Trophoblast cell (in vitro differentiated cells and primary cell): ENCODE measurements around the gene MST1.

Experiments
- DNase-seq, 2 donors: peaks; one replicate each; pipeline ENCODE4 v3.0.0-alpha.2; 2016
- H2AFZ ChIP-seq: 2 replicates; pipeline ENCODE4 v1.6.1; 2013; ENCODE audit warnings: low read length, moderate library complexity, mild to moderate bottlenecking; ENCODE audit not compliant: insufficient read depth, poor library complexity
- H2AK5ac ChIP-seq: 2 replicates; pipeline ENCODE4 v1.6.1; 2013; ENCODE audit warnings: mild to moderate bottlenecking, low read length
- H2BK120ac ChIP-seq: 2 replicates; pipeline ENCODE4 v1.6.1; 2013; ENCODE audit warnings: low read length, mild to moderate bottlenecking, moderate library complexity; ENCODE audit not compliant: insufficient read depth, poor library complexity
- H2BK12ac ChIP-seq: 2 replicates; pipeline ENCODE4 v1.6.1; 2013; ENCODE audit warnings: mild to moderate bottlenecking, low read length, moderate library complexity
- H2BK5ac ChIP-seq: 2 replicates; pipeline ENCODE4 v1.6.1; 2013; ENCODE audit warnings: low read length, low read depth, moderate library complexity, mild to moderate bottlenecking; ENCODE audit not compliant: poor library complexity
- H3K14ac ChIP-seq: 2 replicates; pipeline ENCODE4 v1.6.1; 2013; ENCODE audit warnings: mild to moderate bottlenecking, low read length
- H3K18ac ChIP-seq: 2 replicates; pipeline ENCODE4 v1.6.1; 2013; ENCODE audit warnings: mild to moderate bottlenecking, low read length
- H3K23ac ChIP-seq: 2 replicates; pipeline ENCODE4 v1.6.1; 2013; ENCODE audit warnings: low read length
- H3K27ac ChIP-seq: 2 replicates; pipeline ENCODE4 v1.5.1; 2013; ENCODE audit warnings: low read depth, mild to moderate bottlenecking, inconsistent platforms, low read length, moderate library complexity
- H3K27me3 ChIP-seq: 2 replicates; pipeline ENCODE4 v1.6.1; 2013; ENCODE audit warnings: inconsistent platforms, mild to moderate bottlenecking, low read length, moderate library complexity; ENCODE audit not compliant: insufficient read depth
- H3K36me3 ChIP-seq, 2 experiments: 1 replicate in 1 of 2; 2 replicates in 1 of 2; pipeline ENCODE4 v1.6.1; 2013; ENCODE audit warnings: low read length in 2 of 2, mild to moderate bottlenecking in 2 of 2, moderate library complexity in 1 of 2; ENCODE audit not compliant: insufficient read depth in 2 of 2, control insufficient read depth in 1 of 2
- H3K4ac ChIP-seq: 2 replicates; pipeline ENCODE4 v1.6.1; 2013; ENCODE audit warnings: low read depth, mild to moderate bottlenecking, low read length, moderate library complexity
- H3K4me1 ChIP-seq, 2 experiments: 1 replicate in 1 of 2; 2 replicates in 1 of 2; pipeline ENCODE4 v1.6.1; 2013; ENCODE audit warnings: low read length in 2 of 2, mild to moderate bottlenecking in 2 of 2, moderate library complexity in 1 of 2; ENCODE audit not compliant: insufficient read depth in 2 of 2, control insufficient read depth in 1 of 2
- H3K4me2 ChIP-seq: 2 replicates; pipeline ENCODE4 v1.6.1; 2013; ENCODE audit warnings: inconsistent platforms, mild to moderate bottlenecking, low read length, moderate library complexity
- H3K4me3 ChIP-seq: 2 replicates; pipeline ENCODE4 v1.5.1; 2013; ENCODE audit warnings: mild to moderate bottlenecking, low read depth, low read length, inconsistent platforms
- H3K79me1 ChIP-seq: one replicate; pipeline ENCODE4 v1.6.1; 2013; ENCODE audit warnings: low read length
- H3K79me2 ChIP-seq: 2 replicates; pipeline ENCODE4 v1.6.1; 2013; ENCODE audit warnings: low read length, mild to moderate bottlenecking; ENCODE audit not compliant: control insufficient read depth, insufficient read depth, poor library complexity
- H3K9ac ChIP-seq: 2 replicates; pipeline ENCODE4 v1.6.1; 2013; ENCODE audit warnings: mild to moderate bottlenecking, low read length
- H3K9me3 ChIP-seq: 2 replicates; pipeline ENCODE4 v1.6.1; 2013; ENCODE audit warnings: low read depth, mild to moderate bottlenecking, control low read depth, inconsistent platforms, low read length; ENCODE audit not compliant: insufficient read depth
- H4K12ac ChIP-seq: 2 replicates; pipeline ENCODE4 v1.6.1; 2013; ENCODE audit warnings: low read depth, mild to moderate bottlenecking, low read length, moderate library complexity
- H4K8ac ChIP-seq: 2 replicates; pipeline ENCODE4 v1.6.1; 2013; ENCODE audit warnings: low read depth, mild to moderate bottlenecking, low read length, moderate library complexity
- H4K91ac ChIP-seq: one replicate; pipeline ENCODE4 v1.6.1; 2013; ENCODE audit warnings: low read depth, mild to moderate bottlenecking, low read length, moderate library complexity
- WGBS: extraction: QIAGEN DNeasy Blood & Tissue Kit; methylation state at CpG from one replicate; pipeline ENCODE4 v1.1.7; 2013; ENCODE audit warnings: missing lambda C conversion rate; ENCODE audit not compliant: insufficient read length, insufficient coverage; ENCODE audit errors: extremely low coverage; 5-methylcytosine and 5-hydroxymethylcytosine counted together

Gene MST1

GRCh38 chr3:49664300-49664699 is 25.0 kb downstream of the MST1 start:
- H3K79me1 ChIP-seq, result peaks cover 3% of the 10 kb centered on the region
- no peak overlapping the region for H4K91ac ChIP-seq

DNA sequence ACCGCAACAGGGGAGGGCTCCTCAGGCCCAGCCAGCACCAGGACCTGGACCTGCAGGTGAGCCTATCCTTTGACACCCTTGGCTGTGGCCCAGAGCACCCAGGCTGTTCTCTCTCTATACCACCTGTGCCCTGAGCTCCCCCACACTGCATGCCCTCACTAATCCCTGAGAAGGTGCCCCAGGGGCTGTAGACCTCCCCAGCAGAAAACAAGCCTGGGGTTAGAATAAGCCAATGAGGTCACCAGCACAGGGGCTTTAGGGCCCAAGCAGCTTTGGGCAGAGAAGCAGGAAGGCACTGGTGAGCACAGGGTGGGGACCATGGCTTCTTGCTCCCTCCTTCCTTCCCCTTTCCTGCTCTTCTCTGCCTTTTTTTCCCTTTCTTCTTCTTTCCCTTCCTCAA is 25.4 kb downstream of the MST1 start:
- no CpG with 5 or more reads among the region's 1 CpG for WGBS
- no peaks in the 10 kb centered on the region for H3K79me2 ChIP-seq

More at GRCh38 chr3:49664300-49664699, 25.0 kb downstream of the MST1 start:
- H3K27ac ChIP-seq, result no peak overlapping the region
- H3K23ac ChIP-seq, result no peak overlapping the region
- no peak overlapping the region for H2BK12ac ChIP-seq
- WGBS, result no CpG with 5 or more reads among the region's 11 CpGs
- no peak overlapping the region for H3K4me3 ChIP-seq
- no peak overlapping the region for H3K9ac ChIP-seq
- H4K8ac ChIP-seq, result no peak overlapping the region
- H3K14ac ChIP-seq, result no peak overlapping the region
- H3K79me2 ChIP-seq, result no peaks in the 10 kb centered on the region
- no peak overlapping the region for H2AK5ac ChIP-seq
- H3K27me3 ChIP-seq, result no peaks in the 10 kb centered on the region
- no peaks in the 10 kb centered on the region for H3K36me3 ChIP-seq
- H3K18ac ChIP-seq, result no peak overlapping the region
- H2BK120ac ChIP-seq, result no peak overlapping the region
- H2BK5ac ChIP-seq, result no peak overlapping the region
- H3K9me3 ChIP-seq, result peaks cover 3% of the 10 kb centered on the region
- no peak for DNase-seq
- no peak overlapping the region for H2AFZ ChIP-seq
- H3K4ac ChIP-seq, result no peak overlapping the region
- H4K12ac ChIP-seq, result no peak overlapping the region
- H3K4me1 ChIP-seq, result peaks cover 9 to 10% of the 10 kb centered on the region in 2 experiments
- no peak overlapping the region for H3K4me2 ChIP-seq

GRCh38 chr3:49662720-49663413 is 26.4 kb downstream of the MST1 start:
- no peak overlapping the region for H3K4ac ChIP-seq
- H4K8ac ChIP-seq, result no peak overlapping the region
- H3K4me1 ChIP-seq, result no peaks in the 10 kb centered on the region
- H3K36me3 ChIP-seq, result no peaks in the 10 kb centered on the region
- no peak overlapping the region for H3K9ac ChIP-seq
- H2BK12ac ChIP-seq, result no peak overlapping the region
- H3K4me3 ChIP-seq, result no peak overlapping the region
- no peak for DNase-seq
- no peaks in the 10 kb centered on the region for H3K79me2 ChIP-seq
- H3K14ac ChIP-seq, result no peak overlapping the region
- H2BK5ac ChIP-seq, result no peak overlapping the region
- H3K18ac ChIP-seq, result no peak overlapping the region
- no peak overlapping the region for H3K27ac ChIP-seq
- no peak overlapping the region for H3K4me2 ChIP-seq
- H3K23ac ChIP-seq, result no peak overlapping the region
- H3K27me3 ChIP-seq, result no peaks in the 10 kb centered on the region
- peaks cover 3% of the 10 kb centered on the region for H3K9me3 ChIP-seq
- no peak overlapping the region for H2BK120ac ChIP-seq
- no peak overlapping the region for H4K91ac ChIP-seq
- no peak overlapping the region for H2AFZ ChIP-seq
- no peaks in the 10 kb centered on the region for H3K79me1 ChIP-seq
- no CpG with 5 or more reads among the region's 34 CpGs for WGBS
- H2AK5ac ChIP-seq, result no peak overlapping the region
- H4K12ac ChIP-seq, result no peak overlapping the region

More for the DNA sequence above, 25.4 kb downstream of the MST1 start:
- Histone ChIP-seq H2BK120ac (no peak overlapping the region), H4K12ac (no peak overlapping the region), H2BK12ac (no peak overlapping the region), H3K14ac (no peak overlapping the region), H2AFZ (no peak overlapping the region), H3K36me3 (no peaks in the 10 kb centered on the region), H3K27ac (no peak overlapping the region), H3K4me3 (no peak overlapping the region), H4K8ac (no peak overlapping the region), H3K18ac (no peak overlapping the region), H3K23ac (no peak overlapping the region), H3K79me1 (peaks cover 3% of the 10 kb centered on the region), H2BK5ac (no peak overlapping the region), H3K4me2 (no peak overlapping the region), H3K4ac (no peak overlapping the region), H3K9ac (no peak overlapping the region), H4K91ac (no peak overlapping the region), H3K9me3 (peaks cover 3% of the 10 kb centered on the region), H3K4me1 (peaks cover 4 to 6% of the 10 kb centered on the region in 2 experiments), H2AK5ac (no peak overlapping the region), H3K27me3 (no peaks in the 10 kb centered on the region)
- no peak for DNase-seq

DNA sequence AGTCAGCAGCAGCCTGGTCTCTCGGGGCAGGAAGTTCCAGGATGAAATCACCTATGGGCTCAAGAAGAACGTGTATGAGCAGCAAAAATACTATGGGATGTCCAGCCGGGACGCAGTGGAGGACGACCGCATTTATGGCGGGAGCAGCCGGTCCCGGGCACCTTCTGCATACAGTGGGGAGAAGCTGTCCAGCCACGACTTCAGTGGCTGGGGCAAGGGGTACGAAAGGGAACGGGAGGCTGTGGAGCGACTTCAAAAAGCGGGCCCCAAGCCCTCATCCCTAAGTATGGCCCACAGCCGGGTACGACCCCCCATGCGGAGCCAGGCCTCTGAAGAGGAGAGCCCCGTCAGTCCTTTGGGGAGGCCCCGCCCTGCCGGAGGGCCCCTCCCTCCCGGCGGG is 27.3 kb downstream of the MST1 start:
- Histone ChIP-seq H3K18ac (no peak overlapping the region), H3K9ac (no peak overlapping the region), H2BK5ac (no peak overlapping the region), H3K36me3 (no peaks in the 10 kb centered on the region), H3K23ac (no peak overlapping the region), H2BK120ac (no peak overlapping the region), H3K9me3 (peaks cover 3% of the 10 kb centered on the region), H4K12ac (no peak overlapping the region), H2AK5ac (no peak overlapping the region), H3K79me1 (no peaks in the 10 kb centered on the region), H3K27me3 (no peaks in the 10 kb centered on the region), H4K91ac (no peak overlapping the region), H3K4ac (no peak overlapping the region), H3K4me3 (no peak overlapping the region), H4K8ac (no peak overlapping the region), H3K4me2 (no peak overlapping the region), H2AFZ (no peak overlapping the region), H3K14ac (no peak overlapping the region), H3K79me2 (no peaks in the 10 kb centered on the region), H3K27ac (no peak overlapping the region), H3K4me1 (no peaks in the 10 kb centered on the region), H2BK12ac (no peak overlapping the region)
- no CpG with 5 or more reads among the region's 22 CpGs for WGBS
- DNase-seq, result no peak
